ENCODE data around the gene RAD51B. TPM values are rescaled to one million over a fixed set of nuclear protein-coding genes. Genes with fewer than 3 reads are reported as not detected.

Gene RAD51B
- total and polyA plus RNA-seq, 2 donors (not counting 1 experiment from before 2014, with no cell fraction given): 4.6 to 16.3 TPM

DNA sequence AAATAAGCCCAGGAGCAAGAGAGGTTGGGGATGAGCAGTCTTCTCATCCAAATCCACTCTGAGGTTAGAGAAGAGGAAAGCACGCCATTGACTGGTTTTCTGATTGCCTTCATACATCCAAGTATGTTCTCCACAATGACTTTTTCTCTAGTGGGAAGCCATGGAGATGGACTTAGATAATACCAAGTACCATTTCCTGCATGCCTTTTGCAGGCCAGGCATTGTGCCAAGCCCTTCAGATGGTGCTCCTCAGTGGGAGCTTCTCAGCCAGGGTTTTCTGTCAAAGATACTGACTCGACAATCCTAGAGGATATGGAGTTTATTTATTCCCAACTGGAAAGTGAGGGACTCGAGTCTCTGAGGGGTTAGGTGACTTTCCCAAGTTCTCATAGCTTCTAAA, 755.3 kb downstream of the RAD51B start:
- Histone ChIP-seq H4K20me1 (ENCODE audit: control insufficient read depth, extremely low read depth, insufficient read depth, low read length) (no peaks in the 10 kb centered on the region), H3K27ac (ENCODE audit: insufficient read depth, low read length) (no peak overlapping the region), H2AFZ (ENCODE audit: low read length) (no peak overlapping the region), H3K4me2 (ENCODE audit: extremely low read depth, insufficient read depth, low read length) (no peak overlapping the region), H3K27me3 (ENCODE audit: control insufficient read depth, insufficient read depth, low read length) (no peaks in the 10 kb centered on the region), H3K9me3 (ENCODE audit: control insufficient read depth, insufficient read depth, low read depth, low read length) (no peaks in the 10 kb centered on the region), H3K79me2 (ENCODE audit: control insufficient read depth, insufficient read depth, low read length) (no peaks in the 10 kb centered on the region), H3K4me1 (ENCODE audit: control insufficient read depth, extremely low read depth, insufficient read depth, low read length) (peaks cover 33% of the 10 kb centered on the region), H3K9ac (ENCODE audit: insufficient read depth, low read length) (no peak overlapping the region), H3K4me3 (replicated peaks in 1 of 4; ENCODE audit: control extremely low read depth in 1 of 4, insufficient read depth in 1 of 4, low read depth in 3 of 4, low read length in 4 of 4) (no peak overlapping the region), H3K36me3 (ENCODE audit: control insufficient read depth, insufficient read depth, low read length) (no peaks in the 10 kb centered on the region)
- DNase-seq (ENCODE audit: low read depth in 2 of 2): peak; percentile 65 to 77
- TF ChIP-seq, protein P1, sequence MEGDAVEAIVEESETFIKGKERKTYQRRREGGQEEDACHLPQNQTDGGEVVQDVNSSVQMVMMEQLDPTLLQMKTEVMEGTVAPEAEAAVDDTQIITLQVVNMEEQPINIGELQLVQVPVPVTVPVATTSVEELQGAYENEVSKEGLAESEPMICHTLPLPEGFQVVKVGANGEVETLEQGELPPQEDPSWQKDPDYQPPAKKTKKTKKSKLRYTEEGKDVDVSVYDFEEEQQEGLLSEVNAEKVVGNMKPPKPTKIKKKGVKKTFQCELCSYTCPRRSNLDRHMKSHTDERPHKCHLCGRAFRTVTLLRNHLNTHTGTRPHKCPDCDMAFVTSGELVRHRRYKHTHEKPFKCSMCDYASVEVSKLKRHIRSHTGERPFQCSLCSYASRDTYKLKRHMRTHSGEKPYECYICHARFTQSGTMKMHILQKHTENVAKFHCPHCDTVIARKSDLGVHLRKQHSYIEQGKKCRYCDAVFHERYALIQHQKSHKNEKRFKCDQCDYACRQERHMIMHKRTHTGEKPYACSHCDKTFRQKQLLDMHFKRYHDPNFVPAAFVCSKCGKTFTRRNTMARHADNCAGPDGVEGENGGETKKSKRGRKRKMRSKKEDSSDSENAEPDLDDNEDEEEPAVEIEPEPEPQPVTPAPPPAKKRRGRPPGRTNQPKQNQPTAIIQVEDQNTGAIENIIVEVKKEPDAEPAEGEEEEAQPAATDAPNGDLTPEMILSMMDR (conservative IDR thresholded peaks at IDR 0.05 in 1 of 2, IDR thresholded peaks at IDR 0.05 in 1 of 2; ENCODE audit: low read depth in 1 of 2, low read length in 2 of 2): no peak
- TF ChIP-seq EZH2 (IDR thresholded peaks at IDR 0.05; ENCODE audit: low read length, missing control alignments): no peak

DNA sequence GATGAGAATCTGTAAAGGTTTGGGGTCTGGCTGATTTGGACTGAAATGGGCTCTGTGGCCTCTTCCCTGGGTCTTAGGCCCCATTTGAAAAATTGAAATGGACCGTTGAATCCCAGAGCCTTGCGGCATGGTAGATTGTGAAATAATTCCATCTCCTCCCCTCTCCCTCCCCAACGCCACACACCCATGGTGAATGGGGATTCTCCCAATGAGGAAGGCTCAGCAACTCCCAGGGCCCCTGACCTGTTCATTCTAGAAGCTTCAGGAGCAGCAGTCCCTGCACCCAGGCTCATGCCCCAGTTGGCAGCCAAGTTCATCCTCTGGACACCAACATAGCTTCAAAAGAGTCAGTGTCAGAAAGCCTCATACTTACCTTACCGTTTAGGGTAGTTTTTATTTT, 755.8 kb downstream of the RAD51B start:
- peak overlapping the region; percentile 92 for H3K27ac ChIP-seq (ENCODE audit: insufficient read depth, low read length)
- H4K20me1 ChIP-seq (ENCODE audit: control insufficient read depth, extremely low read depth, insufficient read depth, low read length): no peaks in the 10 kb centered on the region
- H3K79me2 ChIP-seq (ENCODE audit: control insufficient read depth, insufficient read depth, low read length): no peaks in the 10 kb centered on the region
- H3K27me3 ChIP-seq (ENCODE audit: control insufficient read depth, insufficient read depth, low read length): no peaks in the 10 kb centered on the region
- no peak for TF ChIP-seq EZH2 (IDR thresholded peaks at IDR 0.05; ENCODE audit: low read length, missing control alignments)
- TF ChIP-seq, protein P1 (conservative IDR thresholded peaks at IDR 0.05 in 1 of 2, IDR thresholded peaks at IDR 0.05 in 1 of 2; ENCODE audit: low read depth in 1 of 2, low read length in 2 of 2): no peak
- DNase-seq (ENCODE audit: low read depth in 2 of 2): no peak
- H3K9me3 ChIP-seq (ENCODE audit: control insufficient read depth, insufficient read depth, low read depth, low read length): no peaks in the 10 kb centered on the region
- no peak overlapping the region for H3K9ac ChIP-seq (ENCODE audit: insufficient read depth, low read length)
- no peak overlapping the region for H3K4me3 ChIP-seq (replicated peaks in 1 of 4; ENCODE audit: control extremely low read depth in 1 of 4, insufficient read depth in 1 of 4, low read depth in 3 of 4, low read length in 4 of 4)
- no peak overlapping the region for H2AFZ ChIP-seq (ENCODE audit: low read length)
- no peak overlapping the region for H3K4me2 ChIP-seq (ENCODE audit: extremely low read depth, insufficient read depth, low read length)
- peaks cover 33% of the 10 kb centered on the region for H3K4me1 ChIP-seq (ENCODE audit: control insufficient read depth, extremely low read depth, insufficient read depth, low read length)
- H3K36me3 ChIP-seq (ENCODE audit: control insufficient read depth, insufficient read depth, low read length): no peaks in the 10 kb centered on the region

DNA sequence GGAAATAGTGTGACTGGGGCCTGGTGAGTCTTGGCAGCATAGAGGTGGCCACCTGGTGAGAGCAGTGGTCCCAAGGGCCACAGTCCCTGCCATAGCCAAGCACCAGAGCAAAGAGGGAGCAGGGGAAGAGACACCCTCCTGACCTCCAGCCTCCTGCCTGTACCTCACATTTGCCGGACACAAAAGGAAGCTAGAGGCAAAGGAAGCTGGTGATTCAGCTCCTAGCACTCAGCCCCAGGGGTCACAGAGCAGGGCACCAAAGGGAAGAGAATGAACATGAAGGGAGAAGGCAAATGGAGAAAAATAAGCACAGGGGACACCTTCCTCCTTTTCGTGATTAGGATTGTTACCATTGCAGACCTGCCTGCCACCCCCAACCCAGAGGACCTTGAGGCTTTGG, 756.5 kb downstream of the RAD51B start:
- no peaks in the 10 kb centered on the region for H3K9me3 ChIP-seq (ENCODE audit: control insufficient read depth, insufficient read depth, low read depth, low read length)
- no peaks in the 10 kb centered on the region for H3K27me3 ChIP-seq (ENCODE audit: control insufficient read depth, insufficient read depth, low read length)
- no peak overlapping the region for H3K4me3 ChIP-seq (replicated peaks in 1 of 4; ENCODE audit: control extremely low read depth in 1 of 4, insufficient read depth in 1 of 4, low read depth in 3 of 4, low read length in 4 of 4)
- H3K4me2 ChIP-seq (ENCODE audit: extremely low read depth, insufficient read depth, low read length): no peak overlapping the region
- no peak overlapping the region for H3K9ac ChIP-seq (ENCODE audit: insufficient read depth, low read length)
- no peaks in the 10 kb centered on the region for H3K79me2 ChIP-seq (ENCODE audit: control insufficient read depth, insufficient read depth, low read length)
- H3K27ac ChIP-seq (ENCODE audit: insufficient read depth, low read length): peak overlapping the region; percentile 92
- H3K36me3 ChIP-seq (ENCODE audit: control insufficient read depth, insufficient read depth, low read length): no peaks in the 10 kb centered on the region
- no peaks in the 10 kb centered on the region for H4K20me1 ChIP-seq (ENCODE audit: control insufficient read depth, extremely low read depth, insufficient read depth, low read length)
- H3K4me1 ChIP-seq (ENCODE audit: control insufficient read depth, extremely low read depth, insufficient read depth, low read length): peaks cover 33% of the 10 kb centered on the region
- no peak for TF ChIP-seq EZH2 (IDR thresholded peaks at IDR 0.05; ENCODE audit: low read length, missing control alignments)
- TF ChIP-seq, protein P1 (conservative IDR thresholded peaks at IDR 0.05 in 1 of 2, IDR thresholded peaks at IDR 0.05 in 1 of 2; ENCODE audit: low read depth in 1 of 2, low read length in 2 of 2): no peak
- no peak overlapping the region for H2AFZ ChIP-seq (ENCODE audit: low read length)
- no peak for DNase-seq (ENCODE audit: low read depth in 2 of 2)
